Body of pancreas (tissue), 4 donors: ENCODE results near the gene TPSB2.

Experiments
- POLR2A ChIP-seq, 3 donors: fragments of 450-650 bp; IDR thresholded peaks; one replicate each; pipeline ENCODE4 v1.6.1; 2016; ENCODE audit warnings: antibody characterized with exemption in 3 of 3, mild to moderate bottlenecking in 2 of 3
- TF ChIP-seq, protein P1 (sequence below), 7 experiments: fragments of 450-650 bp in 4 of 7; fragments of 200-600 bp in 3 of 7; sonication (generic) in 3 of 7; IDR thresholded peaks; one replicate each; pipeline ENCODE4 v1.5.1; 2016 to 2019; ENCODE audit warnings: antibody characterized with exemption in 7 of 7

GRCh38 chr16:1200014-1200627 is 29.9 kb downstream of the TPSB2 start:
- TF ChIP-seq, protein P1, sequence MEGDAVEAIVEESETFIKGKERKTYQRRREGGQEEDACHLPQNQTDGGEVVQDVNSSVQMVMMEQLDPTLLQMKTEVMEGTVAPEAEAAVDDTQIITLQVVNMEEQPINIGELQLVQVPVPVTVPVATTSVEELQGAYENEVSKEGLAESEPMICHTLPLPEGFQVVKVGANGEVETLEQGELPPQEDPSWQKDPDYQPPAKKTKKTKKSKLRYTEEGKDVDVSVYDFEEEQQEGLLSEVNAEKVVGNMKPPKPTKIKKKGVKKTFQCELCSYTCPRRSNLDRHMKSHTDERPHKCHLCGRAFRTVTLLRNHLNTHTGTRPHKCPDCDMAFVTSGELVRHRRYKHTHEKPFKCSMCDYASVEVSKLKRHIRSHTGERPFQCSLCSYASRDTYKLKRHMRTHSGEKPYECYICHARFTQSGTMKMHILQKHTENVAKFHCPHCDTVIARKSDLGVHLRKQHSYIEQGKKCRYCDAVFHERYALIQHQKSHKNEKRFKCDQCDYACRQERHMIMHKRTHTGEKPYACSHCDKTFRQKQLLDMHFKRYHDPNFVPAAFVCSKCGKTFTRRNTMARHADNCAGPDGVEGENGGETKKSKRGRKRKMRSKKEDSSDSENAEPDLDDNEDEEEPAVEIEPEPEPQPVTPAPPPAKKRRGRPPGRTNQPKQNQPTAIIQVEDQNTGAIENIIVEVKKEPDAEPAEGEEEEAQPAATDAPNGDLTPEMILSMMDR (IDR thresholded peaks at IDR 0.05), result no peak
- TF ChIP-seq POLR2A (IDR thresholded peaks at IDR 0.05), result no peak
